MCF 10A (cell line): ENCODE data around the gene STIM2. TPM values are rescaled to one million over a fixed set of nuclear protein-coding genes. Genes with fewer than 3 reads are reported as not detected.

ENCODE experiments used
- BruUV-seq: library from RNA; stranded (reverse); fragments of 400-500 nt; replicated peaks from 2 replicates; lab custom pipeline; 2021; lab: Mats Ljungman, UMichigan
- CTCF ChIA-PET: fragments of 300-600 bp; sonication (Branson Sonifier 250); formaldehyde crosslinking; extraction: SDS; loops from one replicate; lab custom pipeline; 2021; ENCODE audit warnings: antibody characterized with exemption, inconsistent platforms; lab: Yijun Ruan, JAX
- POLR2A ChIA-PET: fragments of 300-600, 350-650 bp; sonication (Branson Sonifier 250); formaldehyde crosslinking; extraction: SDS; loops from one replicate; lab custom pipeline; 2020; ENCODE audit warnings: antibody characterized with exemption, inconsistent platforms; lab: Yijun Ruan, JAX
- DNase-seq: peaks from one replicate; pipeline ENCODE4 v3.0.0-alpha.2; 2018; ENCODE audit not compliant: unreplicated experiment
- H3K27ac Mint-ChIP-seq: one replicate; pipeline ENCODE4 v1.8.0; 2022; ENCODE audit warnings: mild to moderate bottlenecking, low read depth, mixed read lengths; ENCODE audit not compliant: unreplicated experiment
- H3K27me3 Mint-ChIP-seq: one replicate; pipeline ENCODE4 v1.8.0; 2022; ENCODE audit warnings: mixed read lengths; ENCODE audit not compliant: insufficient read depth, unreplicated experiment
- H3K36me3 Mint-ChIP-seq: one replicate; pipeline ENCODE4 v1.8.0; 2022; ENCODE audit warnings: mild to moderate bottlenecking, moderate library complexity, mixed read lengths; ENCODE audit not compliant: insufficient read depth, unreplicated experiment
- H3K4me1 Mint-ChIP-seq: one replicate; pipeline ENCODE4 v1.8.0; 2022; ENCODE audit warnings: mixed read lengths; ENCODE audit not compliant: insufficient read depth, unreplicated experiment
- H3K4me3 Mint-ChIP-seq: one replicate; pipeline ENCODE4 v1.8.0; 2022; ENCODE audit warnings: mild to moderate bottlenecking, moderate library complexity, mixed read lengths; ENCODE audit not compliant: unreplicated experiment
- H3K9me3 Mint-ChIP-seq: one replicate; pipeline ENCODE4 v1.8.0; 2022; ENCODE audit warnings: mixed read lengths; ENCODE audit not compliant: unreplicated experiment
- CTCF ChIP-seq: fragments of 200-600 bp; IDR thresholded peaks from one replicate; pipeline ENCODE4 v1.8.0; 2022; ENCODE audit warnings: antibody characterized with exemption, mild to moderate bottlenecking; ENCODE audit not compliant: unreplicated experiment
- intact Hi-C: fragments of 100-400 bp; cut with micrococcal nuclease; formaldehyde crosslinking; loops from 2 replicates; pipeline ENCODE4 v1.14.1; 2022
- total RNA-seq: library from RNA; stranded (reverse); gene quantifications from 2 replicates; pipeline ENCODE4 v1.2.3, GENCODE V29; 2022

Gene STIM2
- total RNA-seq, 1 experiment from 2014 or later, result 18.5 TPM

GRCh38 chr4:26943391-26943790, 82.8 kb downstream of the STIM2 start:
- H3K4me3 Mint-ChIP-seq, result no peak overlapping the region
- no peaks in the 10 kb centered on the region for H3K36me3 Mint-ChIP-seq
- CTCF ChIA-PET, result no interaction called here
- no peaks in the 10 kb centered on the region for H3K4me1 Mint-ChIP-seq
- POLR2A ChIA-PET, result no interaction called here
- H3K9me3 Mint-ChIP-seq, result no peaks in the 10 kb centered on the region
- H3K27me3 Mint-ChIP-seq, result no peaks in the 10 kb centered on the region
- TF ChIP-seq CTCF, result no peak
- no peak overlapping the region for H3K27ac Mint-ChIP-seq
- no TSS peak for BruUV-seq
- DNase-seq, result no peak
- intact Hi-C loops, result no loop called here

- no peak overlapping the region for H3K4me3 Mint-ChIP-seq
- no peak for DNase-seq
- ChIA-PET POLR2A (no interaction called here), CTCF (no interaction called here)
- H3K27ac Mint-ChIP-seq, result no peak overlapping the region
- H3K9me3 Mint-ChIP-seq, result no peaks in the 10 kb centered on the region
- BruUV-seq, result no TSS peak
- no peaks in the 10 kb centered on the region for H3K4me1 Mint-ChIP-seq
- no peaks in the 10 kb centered on the region for H3K27me3 Mint-ChIP-seq
- no peak for TF ChIP-seq CTCF
- H3K36me3 Mint-ChIP-seq, result no peaks in the 10 kb centered on the region
- intact Hi-C loops, result no loop called here
Measured at GRCh38 chr4:26945794-26946193, 85.2 kb downstream of the STIM2 start.

GRCh38 chr4:26947318-26947717, 86.7 kb downstream of the STIM2 start:
- ChIA-PET CTCF (no interaction called here), POLR2A (no interaction called here)
- H3K27ac Mint-ChIP-seq, result no peak overlapping the region
- no peak for DNase-seq
- no TSS peak for BruUV-seq
- no peaks in the 10 kb centered on the region for H3K36me3 Mint-ChIP-seq
- no peak overlapping the region for H3K4me3 Mint-ChIP-seq
- H3K9me3 Mint-ChIP-seq, result no peaks in the 10 kb centered on the region
- H3K27me3 Mint-ChIP-seq, result no peaks in the 10 kb centered on the region
- no peak for TF ChIP-seq CTCF
- no peaks in the 10 kb centered on the region for H3K4me1 Mint-ChIP-seq
- intact Hi-C loops, result no loop called here

- TF ChIP-seq CTCF, result no peak
- no peaks in the 10 kb centered on the region for H3K36me3 Mint-ChIP-seq
- H3K4me1 Mint-ChIP-seq, result peaks cover 11% of the 10 kb centered on the region
- ChIA-PET POLR2A (interaction anchor here (1.1 to 1.2 kb wide), 2 partner anchors 12 to 89 kb away, joined by 5 read pairs; partner anchors contain the start of gene STIM2), CTCF (no interaction called here)
- no peaks in the 10 kb centered on the region for H3K9me3 Mint-ChIP-seq
- H3K27ac Mint-ChIP-seq, result no peak overlapping the region
- H3K4me3 Mint-ChIP-seq, result no peak overlapping the region
- no TSS peak for BruUV-seq
- intact Hi-C loops, result no loop called here
- no peaks in the 10 kb centered on the region for H3K27me3 Mint-ChIP-seq
- no peak for DNase-seq
Measured at GRCh38 chr4:26950446-26950845, 89.8 kb downstream of the STIM2 start.
